GM23248 (cell line): ENCODE results near the gene KCNMA1.

ENCODE experiments used
- EZH2 ChIP-seq: fragments of 200-600 bp; sonication (generic); IDR thresholded peaks from 2 replicates; pipeline ENCODE4 v1.6.1; 2018; ENCODE audit warnings: antibody characterized with exemption, mild to moderate bottlenecking; ENCODE audit not compliant: insufficient read depth, poor library complexity, severe bottlenecking
- EZH2phosphoT487 ChIP-seq: fragments of 200-600 bp; sonication (generic); IDR thresholded peaks from 2 replicates; pipeline ENCODE4 v1.6.1; 2018; ENCODE audit warnings: antibody characterized with exemption, moderate library complexity, mild to moderate bottlenecking, low read depth; ENCODE audit not compliant: insufficient read depth

DNA sequence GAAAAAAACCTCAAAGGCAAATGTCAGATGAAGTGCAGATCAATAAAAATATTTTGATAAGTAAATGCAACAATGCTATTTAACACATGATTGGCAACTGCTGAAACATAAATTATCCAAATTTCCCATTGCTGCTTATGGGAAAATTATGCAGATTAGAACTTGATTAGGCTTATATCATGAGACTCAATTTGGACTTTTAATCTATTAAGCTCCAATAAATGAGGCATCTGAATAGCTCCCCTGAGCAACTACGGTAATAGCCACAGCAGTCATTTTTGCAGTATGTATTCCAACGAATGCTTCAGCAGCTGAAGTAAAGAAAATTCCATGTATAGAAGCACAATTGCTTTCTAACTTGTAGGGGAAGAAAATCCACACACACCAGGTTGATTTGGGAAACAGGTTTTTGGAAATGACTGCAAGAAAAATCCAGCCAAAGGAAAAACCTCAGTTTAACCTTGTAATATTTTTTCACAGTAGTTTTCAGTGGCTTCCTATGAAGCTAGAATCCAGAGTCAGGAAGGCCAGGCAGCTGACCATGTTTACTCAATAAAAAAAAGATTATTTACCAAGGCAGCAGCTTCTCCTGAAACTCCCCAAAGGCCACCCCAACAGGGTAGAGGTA, 716.1 kb downstream of the KCNMA1 start:
- TF ChIP-seq EZH2phosphoT487 (no peak), EZH2 (no peak)
